Activated CD4-positive, CD25-positive, alpha-beta regulatory T cell treated with anti-CD3 and anti-CD28 coated beads, Interleukin-2, amount 50 U/mL, for 24 hours (primary cell): ENCODE results near the gene HCFC2.
"Not testable (repeated sequence)": the region's sequence is repeated elsewhere in the genome, so short reads cannot be mapped to it uniquely, and the experiment has no call there.

Experiments used
- ATAC-seq, 2 donors: fragments of 150-1000 bp; cut with Tn5 transposase; one replicate each; pipeline ENCODE4 v1.10.0; 2021; ENCODE audit warnings: mild to moderate bottlenecking in 1 of 2, moderate library complexity in 1 of 2

Gene HCFC2

GRCh38 chr12:104064031-104064841 lies at the start of gene HCFC2:
HCFC2 (plus strand) TSS chr12:104064531; CDS start chr12:104064561, 30 bp downstream.
- peak; percentile 97 for ATAC-seq

- not testable (repeated sequence) for ATAC-seq
Observed at GRCh38 chr12:104021862-104022261, 42.5 kb upstream of the HCFC2 start.

- no peak for ATAC-seq
Observed at GRCh38 chr12:104022786-104023185, 41.5 kb upstream of the HCFC2 start.

DNA sequence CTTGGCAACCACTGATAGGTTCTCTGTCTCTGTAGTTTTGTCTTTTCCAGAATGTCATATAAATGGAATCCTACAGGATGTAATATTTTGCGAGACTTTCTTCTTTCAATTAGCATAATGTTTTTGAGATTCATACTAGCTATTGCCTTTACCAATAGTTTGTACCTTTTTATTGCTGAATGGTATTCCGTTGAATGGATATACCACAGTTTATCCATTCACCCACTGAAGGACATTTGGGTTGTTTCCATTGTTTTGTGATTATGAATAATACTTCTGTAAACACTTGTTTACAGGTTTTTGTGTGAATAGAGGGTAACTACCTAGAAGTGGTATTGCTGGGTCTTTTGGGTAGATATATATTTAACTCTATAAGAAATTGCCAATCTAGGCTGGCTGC lies 40.6 kb upstream of the HCFC2 start:
- ATAC-seq: no peak

DNA sequence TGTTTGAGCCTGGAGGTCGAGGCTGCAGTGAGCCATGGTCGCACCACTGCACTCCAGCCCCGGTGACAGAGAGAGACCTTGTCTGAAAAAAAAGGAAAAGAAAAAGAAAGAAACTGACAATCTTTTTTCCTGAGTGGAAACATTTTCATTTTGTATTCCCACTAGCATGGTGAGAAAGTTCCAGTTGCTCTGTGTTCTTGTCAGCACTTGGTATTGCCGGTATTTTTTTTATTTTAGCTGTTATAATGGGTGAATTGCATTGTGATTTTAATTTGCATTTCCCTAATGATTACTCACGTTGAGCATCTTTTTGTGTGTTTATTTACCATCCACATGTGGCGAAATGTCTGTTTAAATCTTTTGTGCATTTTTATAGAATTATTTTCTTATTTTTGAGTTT lies 40.0 kb upstream of the HCFC2 start:
- no peak for ATAC-seq

- no peak for ATAC-seq
Observed at GRCh38 chr12:104025771-104026170, 38.6 kb upstream of the HCFC2 start.

DNA sequence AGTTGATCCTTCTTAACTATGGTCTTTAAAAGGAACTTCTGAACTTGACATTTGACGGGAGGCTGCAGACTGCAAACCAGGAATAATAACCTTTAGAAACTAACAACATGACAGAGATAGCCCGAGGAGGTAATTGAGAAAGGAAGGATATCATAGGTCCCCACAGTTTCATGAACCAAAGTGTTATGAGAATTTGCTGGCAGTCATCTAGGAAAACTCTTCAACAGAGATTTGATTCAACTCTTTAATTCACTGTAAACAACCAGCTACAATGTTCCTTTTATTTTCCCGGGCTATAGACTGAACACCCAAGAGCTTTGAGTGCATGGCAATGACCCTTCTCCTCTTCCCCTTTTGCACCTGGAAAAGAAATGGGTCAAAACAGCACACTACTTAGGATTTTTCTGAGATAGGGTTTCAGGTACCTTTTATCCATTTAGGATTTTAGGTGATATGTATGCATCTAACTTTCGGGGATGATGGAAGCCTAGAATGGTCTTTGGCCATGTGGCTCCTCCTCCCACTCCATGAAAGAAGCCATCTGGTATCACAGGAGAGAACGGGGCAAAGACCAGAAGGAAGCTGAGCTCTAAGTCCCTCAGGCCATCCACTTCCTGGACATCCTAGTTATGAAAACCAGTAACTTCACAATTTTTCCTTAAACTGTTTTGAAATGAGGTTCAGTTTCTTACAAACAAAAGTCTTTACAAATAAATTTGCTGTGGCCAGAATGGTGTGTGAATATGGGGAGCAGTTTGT lies 37.3 kb upstream of the HCFC2 start:
- ATAC-seq: no peak

GRCh38 chr12:104030596-104030995 lies 33.7 kb upstream of the HCFC2 start:
- not testable (repeated sequence) for ATAC-seq

DNA sequence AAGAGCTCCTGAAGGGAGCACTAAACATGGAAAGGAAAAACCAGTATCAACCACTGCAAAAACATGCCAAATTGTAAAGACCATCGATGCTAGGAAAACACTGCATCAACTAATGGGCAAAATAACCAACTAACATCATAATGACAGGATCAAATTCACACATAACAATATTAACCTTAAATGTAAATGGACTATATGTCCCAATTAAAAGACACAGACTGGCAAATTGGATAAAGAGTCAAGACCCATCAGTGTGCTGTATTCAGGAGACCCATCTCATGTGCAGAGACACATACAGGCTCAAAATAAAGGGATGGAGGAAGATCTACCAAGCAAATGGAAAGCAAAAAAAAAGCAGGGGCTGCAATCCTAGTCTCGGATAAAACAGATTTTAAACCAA lies 28.2 kb upstream of the HCFC2 start:
- ATAC-seq: not testable (repeated sequence)

DNA sequence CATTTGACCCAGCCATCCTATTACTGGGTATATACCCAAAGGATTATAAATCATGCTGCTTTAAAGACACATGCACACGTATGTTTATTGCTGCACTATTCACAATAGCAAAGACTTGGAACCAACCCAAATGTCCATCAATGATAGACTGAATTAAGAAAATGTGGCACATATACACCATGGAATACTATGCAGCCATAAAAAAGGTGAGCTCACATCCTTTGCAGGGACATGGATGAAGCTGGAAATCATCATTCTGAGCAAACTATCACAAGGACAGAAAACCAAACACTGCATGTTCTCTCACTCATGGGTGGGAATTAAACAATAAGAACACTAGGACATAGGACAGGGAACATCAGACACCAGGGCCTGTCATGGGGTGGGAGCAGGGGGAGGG lies 24.6 kb upstream of the HCFC2 start:
- ATAC-seq: not testable (repeated sequence)

DNA sequence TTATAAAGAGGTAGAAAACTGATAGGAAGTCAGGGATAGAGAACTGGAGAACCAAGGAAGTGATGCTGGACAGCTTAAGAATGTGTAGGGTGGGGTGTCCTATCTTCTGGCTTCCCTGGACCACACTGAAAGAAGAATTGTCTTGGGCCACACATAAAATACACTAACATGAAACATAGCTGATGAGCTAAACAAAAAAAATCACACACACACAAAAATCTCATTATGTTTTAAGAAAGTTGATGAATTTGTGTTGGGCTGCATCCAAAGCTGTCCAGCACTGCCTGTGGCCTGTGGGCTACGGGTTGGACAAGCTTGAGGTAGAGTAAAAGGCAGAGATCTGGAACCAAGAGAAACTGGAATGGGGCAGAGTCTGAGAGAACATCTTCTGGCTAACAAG lies 21.8 kb upstream of the HCFC2 start:
- no peak for ATAC-seq

DNA sequence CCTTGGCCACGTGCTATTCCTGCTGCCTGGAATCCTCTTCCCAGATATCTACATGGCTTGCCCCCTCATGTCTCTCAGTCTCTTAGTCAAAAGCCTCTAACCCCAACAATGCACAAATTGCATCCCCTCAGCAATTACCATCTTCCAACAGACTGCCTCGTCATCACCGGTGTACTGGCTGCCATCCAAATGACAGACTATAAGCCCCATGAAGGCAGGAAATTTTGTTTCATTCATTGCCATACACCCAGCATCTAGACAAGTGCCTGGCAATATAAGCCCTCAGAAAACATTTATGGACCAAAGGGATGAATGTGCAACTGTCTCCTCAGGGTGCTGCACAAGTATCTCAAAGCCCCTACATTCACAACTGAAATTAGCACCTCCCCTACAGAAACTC lies 20.2 kb upstream of the HCFC2 start:
- ATAC-seq: no peak

- ATAC-seq: no peak
Observed at GRCh38 chr12:104046306-104046705, 18.0 kb upstream of the HCFC2 start.

GRCh38 chr12:104048162-104048561 lies 16.2 kb upstream of the HCFC2 start:
- ATAC-seq: no peak

DNA sequence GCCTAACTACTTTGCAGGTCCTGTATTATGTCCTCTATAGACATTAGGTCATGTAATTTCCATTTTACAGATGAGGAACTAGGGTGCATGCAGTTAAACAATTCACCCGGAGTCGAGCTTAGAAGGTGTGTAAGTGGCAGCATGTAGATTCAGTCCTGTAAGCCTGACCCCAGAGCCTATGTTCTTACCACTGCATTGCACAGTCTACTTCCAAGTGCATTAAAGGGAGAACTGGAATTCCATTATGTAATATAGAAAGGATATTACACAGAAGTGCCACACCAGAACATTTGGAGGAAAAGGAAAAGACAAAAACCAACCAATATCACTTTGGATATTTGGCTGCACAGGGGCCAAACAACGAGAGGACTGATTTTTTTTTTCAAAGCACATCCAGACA lies 15.5 kb upstream of the HCFC2 start:
- no peak for ATAC-seq

DNA sequence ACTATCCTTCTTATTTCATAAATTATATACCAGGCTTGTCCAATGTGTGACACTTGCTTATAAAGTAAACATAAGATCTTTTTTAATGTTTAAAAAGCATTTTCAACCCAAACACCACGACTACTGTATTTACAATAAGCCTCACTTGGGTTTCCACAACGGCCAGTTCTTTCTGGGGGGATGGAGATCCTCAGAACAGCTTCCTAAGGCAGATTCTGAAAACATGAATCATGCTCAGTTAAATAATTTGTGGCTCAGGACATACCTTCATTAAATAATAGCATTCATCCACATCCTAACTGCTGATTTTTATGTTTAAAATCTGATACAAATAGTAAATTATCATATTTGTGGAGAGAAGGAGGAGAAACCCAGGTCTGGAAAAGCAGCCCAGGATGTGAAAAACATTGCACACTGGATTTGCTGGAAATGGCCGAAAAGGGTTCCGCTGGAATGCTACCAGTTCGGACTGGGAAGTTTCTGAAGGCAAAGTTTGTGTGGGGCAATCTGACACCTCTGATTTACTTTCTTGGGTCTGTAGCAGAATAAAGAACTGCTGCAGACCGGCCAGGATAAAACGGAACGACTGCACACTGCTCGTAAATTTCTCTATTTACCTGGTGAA lies 14.9 kb upstream of the HCFC2 start:
- ATAC-seq: no peak

- no peak for ATAC-seq
Observed at GRCh38 chr12:104049903-104050356, 14.4 kb upstream of the HCFC2 start, which contains the start of gene GLT8D2. GLT8D2 (minus strand) TSS chr12:104050187; CDS start chr12:104019648, 30,539 bp downstream.

- no peak for ATAC-seq
Observed at GRCh38 chr12:104050436-104050835, 13.9 kb upstream of the HCFC2 start.

GRCh38 chr12:104054681-104055346 lies 9.5 kb upstream of the HCFC2 start:
- no peak for ATAC-seq

GRCh38 chr12:104055686-104056388 lies 8.5 kb upstream of the HCFC2 start:
- no peak for ATAC-seq

DNA sequence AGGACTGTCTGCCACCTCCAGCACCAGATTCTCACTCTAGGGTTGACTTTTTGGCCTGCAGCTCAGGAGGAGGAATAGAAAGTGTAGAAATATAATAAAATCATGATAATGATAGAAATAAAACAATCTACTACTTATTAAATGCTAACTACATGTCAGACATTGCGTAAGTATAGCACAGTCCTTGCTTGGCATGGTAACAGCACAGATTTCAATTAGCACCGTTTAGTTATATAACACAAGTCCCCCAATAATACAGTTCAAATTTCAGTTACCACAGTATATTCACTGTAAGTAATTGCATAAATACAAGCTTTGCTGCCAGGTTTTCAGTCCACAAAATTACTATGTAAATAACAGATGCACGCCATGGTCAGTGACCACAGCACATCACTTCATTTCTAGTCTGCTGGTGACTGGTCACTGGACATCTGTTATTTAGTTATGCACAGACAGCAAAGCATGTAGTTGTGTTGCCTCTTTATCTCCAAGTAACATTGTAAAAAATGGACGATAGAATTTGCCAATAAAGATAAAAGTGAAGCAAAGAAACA lies 7.8 kb upstream of the HCFC2 start:
- no peak for ATAC-seq

GRCh38 chr12:104057771-104058197 lies 6.5 kb upstream of the HCFC2 start:
- ATAC-seq: peak in 1 of 2 donors; percentile 24
